NB4 (cell line): ENCODE measurements around the gene APAF1.

Experiments used
- TF ChIP-seq, protein P1 (sequence below): IDR thresholded peaks from one replicate; pipeline ENCODE4 v1.5.1; 2012; ENCODE audit warnings: low read depth, low read length
- TF ChIP-seq, protein P2 (sequence below): IDR thresholded peaks from 2 replicates; pipeline ENCODE4 v1.6.1; 2011; ENCODE audit warnings: low read depth, low read length

DNA sequence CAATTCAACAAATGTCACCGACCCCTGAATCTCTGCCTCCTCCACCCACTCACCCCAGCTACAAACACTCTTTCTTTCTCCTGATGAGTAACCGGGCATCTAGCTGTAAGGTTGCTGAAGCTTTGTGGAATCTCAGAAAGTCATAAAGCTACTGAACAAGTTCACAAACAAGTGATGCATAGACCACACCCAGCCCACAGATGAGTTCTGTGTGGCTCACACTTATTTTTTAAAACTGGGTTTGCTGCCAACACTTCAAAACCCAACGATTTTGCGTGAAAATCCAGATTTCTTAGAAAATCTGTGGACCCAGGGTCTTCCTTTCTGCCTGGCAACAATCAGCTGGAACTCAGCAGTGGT, 96.1 kb downstream of the APAF1 start:
- TF ChIP-seq, protein P1, sequence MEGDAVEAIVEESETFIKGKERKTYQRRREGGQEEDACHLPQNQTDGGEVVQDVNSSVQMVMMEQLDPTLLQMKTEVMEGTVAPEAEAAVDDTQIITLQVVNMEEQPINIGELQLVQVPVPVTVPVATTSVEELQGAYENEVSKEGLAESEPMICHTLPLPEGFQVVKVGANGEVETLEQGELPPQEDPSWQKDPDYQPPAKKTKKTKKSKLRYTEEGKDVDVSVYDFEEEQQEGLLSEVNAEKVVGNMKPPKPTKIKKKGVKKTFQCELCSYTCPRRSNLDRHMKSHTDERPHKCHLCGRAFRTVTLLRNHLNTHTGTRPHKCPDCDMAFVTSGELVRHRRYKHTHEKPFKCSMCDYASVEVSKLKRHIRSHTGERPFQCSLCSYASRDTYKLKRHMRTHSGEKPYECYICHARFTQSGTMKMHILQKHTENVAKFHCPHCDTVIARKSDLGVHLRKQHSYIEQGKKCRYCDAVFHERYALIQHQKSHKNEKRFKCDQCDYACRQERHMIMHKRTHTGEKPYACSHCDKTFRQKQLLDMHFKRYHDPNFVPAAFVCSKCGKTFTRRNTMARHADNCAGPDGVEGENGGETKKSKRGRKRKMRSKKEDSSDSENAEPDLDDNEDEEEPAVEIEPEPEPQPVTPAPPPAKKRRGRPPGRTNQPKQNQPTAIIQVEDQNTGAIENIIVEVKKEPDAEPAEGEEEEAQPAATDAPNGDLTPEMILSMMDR: no peak
- TF ChIP-seq, protein P2, sequence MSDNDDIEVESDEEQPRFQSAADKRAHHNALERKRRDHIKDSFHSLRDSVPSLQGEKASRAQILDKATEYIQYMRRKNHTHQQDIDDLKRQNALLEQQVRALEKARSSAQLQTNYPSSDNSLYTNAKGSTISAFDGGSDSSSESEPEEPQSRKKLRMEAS: no peak
